HCT116 (cell line): Measurements from ENCODE around the gene CD40. TPM values are rescaled to one million over a fixed set of nuclear protein-coding genes. Genes with fewer than 3 reads are reported as not detected.

Source experiments
- ATAC-seq: fragments of 200-7000 bp; cut with Tn5 transposase; 2 replicates; pipeline ENCODE4 v1.9.1; 2020; ENCODE audit warnings: mild to moderate bottlenecking, moderate library complexity
- BruUV-seq: library from RNA; stranded (reverse); fragments of 400-500 nt; replicated peaks from 2 replicates; lab custom pipeline; 2021; lab: Mats Ljungman, UMichigan
- CTCF ChIA-PET: fragments of 300-600 bp; sonication (Branson Sonifier 250); formaldehyde crosslinking; loops from one replicate; lab custom pipeline; 2021; ENCODE audit warnings: antibody characterized with exemption; lab: Charles Lee
- POLR2A ChIA-PET: fragments of 300-600, 350-600 bp; sonication (Branson Sonifier 250); formaldehyde crosslinking; loops from one replicate; lab custom pipeline; 2021; ENCODE audit warnings: antibody characterized with exemption; lab: Charles Lee
- RAD21 ChIA-PET, 2 experiments: fragments of 300-600 bp; sonication (Branson Sonifier 250); formaldehyde crosslinking; loops; one replicate each; lab custom pipeline; 2023; ENCODE audit warnings: low total read pairs in 2 of 2; ENCODE audit not compliant: uncharacterized antibody in 2 of 2, unreplicated experiment in 2 of 2, low non-redundant PET in 1 of 2; lab: Charles Lee
- DNase-seq: peaks from one replicate; pipeline ENCODE4 v3.0.0-alpha.2; 2010; ENCODE audit warnings: low read depth, low spot score
- H2AFZ ChIP-seq: fragments of 200-600 bp; shearing (Covaris generic), sonication (generic); 2 replicates; pipeline ENCODE4 v1.6.1; 2017; ENCODE audit warnings: low read depth, mixed run types, mixed read lengths, antibody characterized with exemption, low read length; ENCODE audit not compliant: poor library complexity, severe bottlenecking
- H3K27ac ChIP-seq: 2 replicates; pipeline ENCODE4 v1.5.1; 2012; ENCODE audit warnings: low read depth, low read length
- H3K27me3 ChIP-seq: fragments of 200-600 bp; sonication (generic); 2 replicates; pipeline ENCODE4 v1.6.1; 2016; ENCODE audit warnings: mixed run types, low read length, mixed read lengths; ENCODE audit not compliant: insufficient read depth
- H3K36me3 ChIP-seq, 2 experiments: fragments of 200-500 bp in 1 of 2; fragments of 200-600 bp in 1 of 2; sonication (Bioruptor generic) in 1 of 2; sonication (generic) in 1 of 2; 2 replicates each; pipeline versions ENCODE4 v1.5.1 to v1.6.1; 2014 to 2016; ENCODE audit warnings: low read length in 2 of 2, inconsistent platforms in 1 of 2, mixed read lengths in 1 of 2, mixed run types in 1 of 2; ENCODE audit not compliant: insufficient read depth in 2 of 2, control insufficient read depth in 1 of 2
- H3K4me1 ChIP-seq, 2 experiments: fragments of 200-600 bp in 1 of 2; sonication (generic) in 1 of 2; 2 replicates each; pipeline versions ENCODE4 v1.5.1 to v1.6.1; 2012 to 2017; ENCODE audit warnings: low read length in 2 of 2, inconsistent platforms in 1 of 2, mild to moderate bottlenecking in 1 of 2, mixed read lengths in 1 of 2, mixed run types in 1 of 2, moderate library complexity in 1 of 2; ENCODE audit not compliant: insufficient read depth in 2 of 2, control insufficient read depth in 1 of 2
- H3K4me2 ChIP-seq: fragments of 200-600 bp; sonication (generic); 2 replicates; pipeline ENCODE4 v1.6.1; 2017; ENCODE audit warnings: mixed run types, low read length, mixed read lengths
- H3K4me3 ChIP-seq, 2 experiments: fragments of 200-600 bp in 1 of 2; sonication (generic) in 1 of 2; replicated peaks in 1 of 2; 2 replicates each; pipeline ENCODE4 v1.5.1; 2011 to 2016; ENCODE audit warnings: low read length in 2 of 2, control low read depth in 1 of 2, low read depth in 1 of 2, mild to moderate bottlenecking in 1 of 2, mixed read lengths in 1 of 2, mixed run types in 1 of 2
- H3K79me2 ChIP-seq: fragments of 200-600 bp; sonication (generic); 2 replicates; pipeline ENCODE4 v1.6.1; 2017; ENCODE audit warnings: mild to moderate bottlenecking, mixed run types, low read length, moderate library complexity, mixed read lengths; ENCODE audit not compliant: insufficient read depth
- H3K9ac ChIP-seq: fragments of 200-600 bp; sonication (generic); 2 replicates; pipeline ENCODE4 v1.6.1; 2016; ENCODE audit warnings: low read length, mixed read lengths
- H3K9me2 ChIP-seq: fragments of 200-600 bp; sonication (generic), shearing (Covaris generic); 2 replicates; pipeline ENCODE4 v1.6.1; 2017; ENCODE audit warnings: mixed run types, mild to moderate bottlenecking, moderate library complexity; ENCODE audit not compliant: insufficient read depth
- H3K9me3 ChIP-seq, 2 experiments: fragments of 200-500 bp in 1 of 2; fragments of 200-600 bp in 1 of 2; sonication (Bioruptor generic) in 1 of 2; sonication (generic) in 1 of 2; 2 replicates each; pipeline ENCODE4 v1.6.1; 2014 to 2017; ENCODE audit warnings: low read length in 2 of 2, mixed read lengths in 2 of 2, inconsistent platforms in 1 of 2, low read depth in 1 of 2, mild to moderate bottlenecking in 1 of 2, mixed run types in 1 of 2, moderate library complexity in 1 of 2; ENCODE audit not compliant: control insufficient read depth in 1 of 2, insufficient read depth in 1 of 2
- H4K20me1 ChIP-seq: fragments of 200-600 bp; sonication (generic), shearing (Covaris generic); 2 replicates; pipeline ENCODE4 v1.6.1; 2017; ENCODE audit warnings: mixed run types, mild to moderate bottlenecking, moderate library complexity; ENCODE audit not compliant: insufficient read depth
- CEBPB ChIP-seq: IDR thresholded peaks from 2 replicates; pipeline ENCODE4 v1.6.1; 2012; ENCODE audit warnings: low read depth
- EGR1 ChIP-seq: IDR thresholded peaks from 2 replicates; pipeline ENCODE4 v1.6.1; 2012; ENCODE audit warnings: low read depth
- EZH2 ChIP-seq: fragments of 200-600 bp; sonication (generic); IDR thresholded peaks from 2 replicates; pipeline ENCODE4 v1.6.1; 2017; ENCODE audit warnings: antibody characterized with exemption, mixed run types
- FOSL1 ChIP-seq: IDR thresholded peaks from 2 replicates; pipeline ENCODE4 v1.6.1; 2012; ENCODE audit warnings: low read depth
- JUND ChIP-seq: IDR thresholded peaks from 2 replicates; pipeline ENCODE4 v1.6.1; 2012
- REST ChIP-seq: IDR thresholded peaks from 2 replicates; pipeline ENCODE4 v1.6.1; 2012; ENCODE audit warnings: low read depth
- YY1 ChIP-seq: IDR thresholded peaks from 2 replicates; pipeline ENCODE4 v1.6.1; 2011; ENCODE audit warnings: low read length, low read depth, moderate library complexity, mild to moderate bottlenecking; ENCODE audit not compliant: insufficient replicate concordance; ENCODE audit errors: extremely low read depth
- intact Hi-C: fragments of 100-400 bp; cut with micrococcal nuclease; formaldehyde crosslinking; loops from 2 replicates; pipeline ENCODE4 v1.10.0; 2022
- total RNA-seq: library from RNA; stranded (reverse); gene quantifications from one replicate; pipeline ENCODE4 v1.2.1, GENCODE V29; 2021; ENCODE audit not compliant: unreplicated experiment

The CD40 gene
- total RNA-seq, 1 experiment from 2014 or later = 21.3 TPM

GRCh38 chr20:46133886-46134654, 16.0 kb downstream of the CD40 start:
- ATAC-seq (no peak), DNase-seq (no peak)
- BruUV-seq = no TSS peak
- Histone ChIP-seq H3K4me2 (no peak overlapping the region), H3K4me1 (no peaks in the 10 kb centered on the region), H3K9me3 (no peaks in the 10 kb centered on the region), H3K4me3 (no peak overlapping the region), H4K20me1 (no peaks in the 10 kb centered on the region), H3K27ac (no peak overlapping the region), H3K9me2 (no peaks in the 10 kb centered on the region), H3K27me3 (0 out of 2 replicates have a peak, but pooled peaks cover 12% of the 10 kb centered on the region), H3K79me2 (no peaks in the 10 kb centered on the region), H3K36me3 (no peaks in the 10 kb centered on the region), H2AFZ (no peak overlapping the region), H3K9ac (no peak overlapping the region)
- POLR2A ChIA-PET = no interaction called here
- RAD21 ChIA-PET = no interaction called here
- TF ChIP-seq YY1 (no peak), FOSL1 (no peak), EGR1 (no peak), REST (no peak), EZH2 (no peak), CEBPB (no peak), JUND (no peak)
- intact Hi-C loops = loop anchor here (5.0 kb wide), 1 partner anchor 173 kb away; the partner anchor contains the start of gene CDH22
- CTCF ChIA-PET = interaction anchor here (1.4 kb wide), 1 partner anchor 215 kb away, joined by 7 read pairs; no protein-coding TSS in a partner anchor
